ENCODE results near the gene PLEK. TPM values are rescaled to one million over a fixed set of nuclear protein-coding genes. Genes with fewer than 3 reads are reported as not detected.

PLEK gene
- total RNA-seq, 1 donor from 2014 or later: not detected

DNA sequence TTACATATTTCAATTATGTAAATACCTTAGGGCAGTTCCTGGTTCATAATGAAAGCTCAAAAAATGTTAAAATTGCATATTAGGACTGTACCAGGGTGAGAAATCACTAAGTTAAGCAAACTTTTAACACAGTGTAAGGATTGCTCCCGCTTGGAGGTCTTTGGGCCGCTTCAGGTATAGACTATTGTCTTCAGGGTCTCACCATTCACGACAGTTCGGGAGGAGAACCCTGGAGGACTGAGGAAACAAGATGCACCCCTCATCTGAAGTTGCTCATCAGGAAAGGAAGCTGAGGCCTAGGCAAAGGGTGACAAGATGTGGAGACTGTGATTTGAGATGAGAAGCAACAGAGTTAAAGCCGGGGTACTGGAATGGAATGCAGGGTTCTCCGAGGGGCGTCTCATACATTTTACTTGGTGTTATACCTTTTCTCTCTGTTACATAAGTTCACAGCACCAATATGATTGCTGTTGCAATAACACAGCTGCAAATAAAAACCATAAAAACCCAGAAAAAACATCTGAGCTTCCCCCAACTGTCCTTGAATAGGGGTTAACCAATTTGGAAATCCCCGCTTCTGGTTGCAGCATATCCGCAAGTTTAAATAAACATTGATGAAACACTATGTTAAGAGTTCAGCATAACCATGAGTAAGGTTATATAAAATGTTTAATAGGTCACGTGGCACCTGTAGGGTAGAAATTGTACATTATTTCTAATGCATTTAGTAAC lies 61.9 kb downstream of the PLEK start:
- no peak for DNase-seq (ENCODE audit: low spot score)
- Mint-ChIP-seq H3K27ac (ENCODE audit: unreplicated experiment) (no peak overlapping the region), H3K4me1 (ENCODE audit: low read depth) (peaks cover 8% of the 10 kb centered on the region), H3K27me3 (ENCODE audit: low read depth) (no peaks in the 10 kb centered on the region), H3K4me3 (ENCODE audit: unreplicated experiment) (no peak overlapping the region), H3K9me3 (ENCODE audit: low read depth) (no peaks in the 10 kb centered on the region), H3K36me3 (ENCODE audit: low read depth) (no peaks in the 10 kb centered on the region)
- TF ChIP-seq, protein P1, sequence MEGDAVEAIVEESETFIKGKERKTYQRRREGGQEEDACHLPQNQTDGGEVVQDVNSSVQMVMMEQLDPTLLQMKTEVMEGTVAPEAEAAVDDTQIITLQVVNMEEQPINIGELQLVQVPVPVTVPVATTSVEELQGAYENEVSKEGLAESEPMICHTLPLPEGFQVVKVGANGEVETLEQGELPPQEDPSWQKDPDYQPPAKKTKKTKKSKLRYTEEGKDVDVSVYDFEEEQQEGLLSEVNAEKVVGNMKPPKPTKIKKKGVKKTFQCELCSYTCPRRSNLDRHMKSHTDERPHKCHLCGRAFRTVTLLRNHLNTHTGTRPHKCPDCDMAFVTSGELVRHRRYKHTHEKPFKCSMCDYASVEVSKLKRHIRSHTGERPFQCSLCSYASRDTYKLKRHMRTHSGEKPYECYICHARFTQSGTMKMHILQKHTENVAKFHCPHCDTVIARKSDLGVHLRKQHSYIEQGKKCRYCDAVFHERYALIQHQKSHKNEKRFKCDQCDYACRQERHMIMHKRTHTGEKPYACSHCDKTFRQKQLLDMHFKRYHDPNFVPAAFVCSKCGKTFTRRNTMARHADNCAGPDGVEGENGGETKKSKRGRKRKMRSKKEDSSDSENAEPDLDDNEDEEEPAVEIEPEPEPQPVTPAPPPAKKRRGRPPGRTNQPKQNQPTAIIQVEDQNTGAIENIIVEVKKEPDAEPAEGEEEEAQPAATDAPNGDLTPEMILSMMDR (IDR thresholded peaks at IDR 0.05): no peak

DNA sequence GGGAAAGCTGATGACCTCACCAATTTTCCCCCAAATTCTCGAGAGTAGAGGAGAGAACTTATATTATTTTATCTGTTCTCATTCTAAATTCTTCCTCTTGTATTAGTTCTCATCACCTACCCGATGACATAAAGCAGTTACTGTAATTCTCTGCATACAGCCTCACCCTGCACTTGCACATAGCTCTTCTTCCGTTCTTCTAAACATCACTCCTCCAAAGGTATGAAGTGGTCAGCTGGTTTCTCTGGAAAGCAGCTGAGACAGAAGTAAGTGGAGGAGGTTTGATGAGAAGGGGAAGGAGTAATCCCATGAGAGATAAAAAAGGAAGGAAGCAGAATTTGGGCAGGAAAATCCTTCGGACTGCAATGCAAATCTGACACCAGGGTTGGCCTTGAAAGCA lies 63.0 kb downstream of the PLEK start:
- peaks cover 8% of the 10 kb centered on the region for H3K4me1 Mint-ChIP-seq (ENCODE audit: low read depth)
- no peaks in the 10 kb centered on the region for H3K36me3 Mint-ChIP-seq (ENCODE audit: low read depth)
- no peaks in the 10 kb centered on the region for H3K27me3 Mint-ChIP-seq (ENCODE audit: low read depth)
- no peak for DNase-seq (ENCODE audit: low spot score)
- H3K4me3 Mint-ChIP-seq (ENCODE audit: unreplicated experiment): no peak overlapping the region
- H3K9me3 Mint-ChIP-seq (ENCODE audit: low read depth): no peaks in the 10 kb centered on the region
- TF ChIP-seq, protein P1 (IDR thresholded peaks at IDR 0.05): no peak
- H3K27ac Mint-ChIP-seq (ENCODE audit: unreplicated experiment): no peak overlapping the region

DNA sequence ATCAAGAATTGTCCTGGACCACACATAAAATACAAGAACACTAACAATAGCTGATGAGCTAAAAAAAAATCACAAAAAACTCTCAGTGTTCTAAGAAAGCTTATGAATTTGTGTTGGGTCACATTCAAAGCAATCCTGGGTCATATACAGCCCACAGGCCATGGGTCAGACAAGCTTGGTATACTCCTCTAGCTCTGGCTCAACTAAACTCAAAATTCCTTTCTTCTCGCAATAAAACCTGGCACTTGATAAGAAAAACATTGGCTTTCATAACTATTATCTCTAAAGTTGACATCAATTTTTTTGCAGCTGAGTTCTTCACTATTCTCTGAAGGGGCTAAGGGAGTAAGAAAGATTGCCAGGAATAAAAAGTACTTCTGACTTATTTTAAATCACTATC lies 63.7 kb downstream of the PLEK start:
- H3K4me3 Mint-ChIP-seq (ENCODE audit: unreplicated experiment): no peak overlapping the region
- no peak overlapping the region for H3K27ac Mint-ChIP-seq (ENCODE audit: unreplicated experiment)
- no peaks in the 10 kb centered on the region for H3K27me3 Mint-ChIP-seq (ENCODE audit: low read depth)

DNA sequence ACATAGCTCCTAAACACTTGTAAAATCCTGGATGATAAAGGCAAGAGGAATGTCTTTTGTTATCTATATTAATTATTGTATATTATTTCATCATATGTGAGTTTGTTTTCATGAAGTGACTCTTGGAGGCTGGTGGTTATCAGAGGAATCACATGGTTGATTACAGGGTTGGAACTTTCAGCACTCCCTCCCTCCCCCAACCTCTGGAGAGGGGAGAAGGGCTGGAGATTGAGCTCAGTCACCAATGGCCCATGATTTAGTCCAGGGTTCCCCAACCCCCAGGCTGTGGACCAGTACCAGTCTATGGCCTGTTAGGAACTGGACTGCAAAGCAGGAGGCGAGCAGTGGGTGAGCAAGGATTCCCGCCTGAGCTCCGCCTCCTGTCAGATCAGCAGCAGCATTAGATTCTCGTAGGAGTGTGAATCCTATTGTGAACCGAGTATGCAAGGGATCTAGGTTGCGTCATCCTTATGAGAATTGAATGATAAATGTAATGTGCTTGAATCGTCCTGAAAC lies 64.3 kb downstream of the PLEK start:
- H3K9me3 Mint-ChIP-seq (ENCODE audit: low read depth): no peaks in the 10 kb centered on the region
- no peak overlapping the region for H3K4me3 Mint-ChIP-seq (ENCODE audit: unreplicated experiment)
- H3K27ac Mint-ChIP-seq (ENCODE audit: unreplicated experiment): no peak overlapping the region
- H3K4me1 Mint-ChIP-seq (ENCODE audit: low read depth): peaks cover 8% of the 10 kb centered on the region
- H3K27me3 Mint-ChIP-seq (ENCODE audit: low read depth): no peaks in the 10 kb centered on the region
- no peak for DNase-seq (ENCODE audit: low spot score)
- TF ChIP-seq, protein P1 (IDR thresholded peaks at IDR 0.05): no peak
- H3K36me3 Mint-ChIP-seq (ENCODE audit: low read depth): no peaks in the 10 kb centered on the region

More for the DNA sequence above, 63.7 kb downstream of the PLEK start:
- Mint-ChIP-seq H3K36me3 (ENCODE audit: low read depth) (no peaks in the 10 kb centered on the region), H3K9me3 (ENCODE audit: low read depth) (no peaks in the 10 kb centered on the region), H3K4me1 (ENCODE audit: low read depth) (peaks cover 8% of the 10 kb centered on the region)
- DNase-seq (ENCODE audit: low spot score): no peak
- TF ChIP-seq, protein P1 (IDR thresholded peaks at IDR 0.05): no peak

DNA sequence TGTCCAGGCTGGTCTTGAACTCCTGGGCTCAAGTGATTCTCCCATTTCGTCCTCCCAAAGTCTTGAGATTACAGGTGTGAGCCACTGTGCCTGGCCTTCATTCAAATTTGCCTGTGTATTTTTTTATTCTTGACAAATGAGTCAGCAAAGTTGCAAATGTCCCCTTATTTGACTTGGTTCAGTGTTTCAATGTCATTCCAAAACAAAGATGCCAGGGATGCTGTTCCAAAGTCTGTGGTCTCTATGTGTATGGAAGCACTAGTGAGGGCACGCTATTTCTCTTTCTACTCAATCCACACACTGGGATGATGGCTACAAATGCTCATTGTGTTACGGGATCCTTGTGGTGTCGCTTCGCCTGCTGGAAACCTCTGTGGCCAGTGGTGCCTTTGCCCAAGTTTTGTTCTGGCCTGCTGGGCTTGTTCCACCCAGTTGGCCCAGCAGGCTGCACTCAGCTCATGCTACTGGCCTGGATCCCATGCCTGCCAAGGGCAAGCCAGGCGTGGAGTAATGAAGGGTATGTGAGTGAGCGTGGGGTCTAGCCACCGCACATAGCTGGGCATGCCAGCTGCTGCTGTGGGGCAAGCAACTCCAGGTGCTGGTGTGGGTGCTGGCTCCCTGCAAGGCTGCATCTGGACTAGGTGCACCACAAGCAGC lies 66.4 kb downstream of the PLEK start:
- Mint-ChIP-seq H3K27ac (ENCODE audit: unreplicated experiment) (no peak overlapping the region), H3K27me3 (ENCODE audit: low read depth) (no peaks in the 10 kb centered on the region), H3K4me3 (ENCODE audit: unreplicated experiment) (no peak overlapping the region), H3K4me1 (ENCODE audit: low read depth) (peaks cover 27% of the 10 kb centered on the region), H3K9me3 (ENCODE audit: low read depth) (no peaks in the 10 kb centered on the region), H3K36me3 (ENCODE audit: low read depth) (no peaks in the 10 kb centered on the region)
- no peak for DNase-seq (ENCODE audit: low spot score)
- TF ChIP-seq, protein P1 (IDR thresholded peaks at IDR 0.05): no peak
